ENCODE results near the gene C16orf46. TPM values are rescaled to one million over a fixed set of nuclear protein-coding genes. Genes with fewer than 3 reads are reported as not detected.

C16orf46 gene
- total and polyA plus RNA-seq, 9 of the 15 experiments (the other 6 are each of a cell fraction or from before 2014, with no cell fraction given), result 0.10 to 0.98 (median 0.41) TPM; not detected in 1

DNA sequence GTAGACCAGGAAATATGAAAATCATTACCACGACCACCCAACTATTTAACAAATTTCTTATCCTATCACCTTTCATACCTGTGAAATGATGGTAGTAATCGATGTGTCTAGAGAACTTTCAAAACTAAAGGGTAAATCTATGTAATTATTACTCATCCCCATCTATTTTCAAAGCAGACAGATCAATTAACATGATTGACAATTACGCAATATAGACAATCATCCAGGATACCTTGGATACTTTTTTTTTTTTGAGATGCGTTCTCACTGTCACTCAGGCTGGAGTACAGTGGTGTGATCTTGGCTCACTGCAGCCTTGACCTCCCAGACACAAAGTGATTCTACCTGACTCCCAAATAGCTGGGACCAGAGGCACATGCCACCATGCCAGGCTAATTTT is 4.0 kb upstream of the C16orf46 start (continued):
- TF ChIP-seq CEBPB (tag; IDR thresholded peaks at IDR 0.05), result peak; percentile 92

GRCh38 chr16:81080233-81080632 is 3.2 kb upstream of the C16orf46 start:
- Histone ChIP-seq H3K4me2 (ENCODE audit: insufficient read depth, low read length) (no peak overlapping the region), H3K9ac (ENCODE audit: insufficient read depth in 1 of 2, low read depth in 2 of 2, low read length in 2 of 2) (no peak overlapping the region), H3K4me1 (replicated peaks in 1 of 2; ENCODE audit: control insufficient read depth in 2 of 2, insufficient read depth in 2 of 2, low read length in 2 of 2) (peaks cover 7 to 16% of the 10 kb centered on the region in 2 experiments; a peak in 4 of 5 replicates), H3K27ac (ENCODE audit: extremely low read depth, low read depth, low read length) (no peak overlapping the region), H3K9me1 (ENCODE audit: control insufficient read depth, insufficient read depth, low read length) (no peaks in the 10 kb centered on the region), H3K9me3 (replicated peaks; ENCODE audit: control insufficient read depth, insufficient read depth, low read depth, low read length) (no peaks in the 10 kb centered on the region), H3K4me3 (no peak overlapping the region), H3K79me2 (ENCODE audit: control insufficient read depth, insufficient read depth, low read length) (no peaks in the 10 kb centered on the region), H2AFZ (ENCODE audit: low read depth, low read length) (no peak overlapping the region), H4K20me1 (replicated peaks; ENCODE audit: control insufficient read depth, insufficient read depth, low read length) (no peaks in the 10 kb centered on the region), H3K36me3 (ENCODE audit: control insufficient read depth, insufficient read depth, low read length) (peaks cover 29% of the 10 kb centered on the region; the same call in 1 of the 3 replicates), H3K27me3 (ENCODE audit: control insufficient read depth in 2 of 2, insufficient read depth in 2 of 2, low read length in 2 of 2) (no peaks in the 10 kb centered on the region)
- BruUV-seq (replicated peaks), result TSS peak; percentile 18
- DNase-seq (ENCODE audit: extremely low read depth in 1 of 4, low spot score in 3 of 4) (no peak), FAIRE-seq (no peak), ATAC-seq (no peak)
- POLR2A ChIA-PET, result interaction anchor here (0.7 to 1.4 kb wide), 4 partner anchors 11 to 118 kb away, joined by 3 to 4 read pairs (median 3); no protein-coding TSS in a partner anchor
- WGBS (ENCODE audit: insufficient coverage, low coverage, missing lambda C conversion rate), result 94% methylated on average over 1 of the region's 1 CpG
- in situ Hi-C loops (cut with MboI), result no loop called here
- TF ChIP-seq, protein P1, sequence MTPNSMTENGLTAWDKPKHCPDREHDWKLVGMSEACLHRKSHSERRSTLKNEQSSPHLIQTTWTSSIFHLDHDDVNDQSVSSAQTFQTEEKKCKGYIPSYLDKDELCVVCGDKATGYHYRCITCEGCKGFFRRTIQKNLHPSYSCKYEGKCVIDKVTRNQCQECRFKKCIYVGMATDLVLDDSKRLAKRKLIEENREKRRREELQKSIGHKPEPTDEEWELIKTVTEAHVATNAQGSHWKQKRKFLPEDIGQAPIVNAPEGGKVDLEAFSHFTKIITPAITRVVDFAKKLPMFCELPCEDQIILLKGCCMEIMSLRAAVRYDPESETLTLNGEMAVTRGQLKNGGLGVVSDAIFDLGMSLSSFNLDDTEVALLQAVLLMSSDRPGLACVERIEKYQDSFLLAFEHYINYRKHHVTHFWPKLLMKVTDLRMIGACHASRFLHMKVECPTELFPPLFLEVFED (CRISPR knock-in tag; conservative IDR thresholded peaks at IDR 0.05), result no peak
- TF ChIP-seq ATF7 (IDR thresholded peaks at IDR 0.05) (no peak), ZFP36 (IDR thresholded peaks at IDR 0.05; ENCODE audit: low read depth, low read length, partially characterized antibody) (no peak), POLR2AphosphoS2 (IDR thresholded peaks at IDR 0.05; ENCODE audit: low read length) (peak; percentile 65; the same call in 1 of the 2 replicates)
- intact Hi-C loops (cut with micrococcal nuclease), result no loop called here
- CTCF ChIA-PET (ENCODE audit: low intra/inter-chr PET ratio), result no interaction called here
